Esophagus muscularis mucosa (tissue), 4 donors: ENCODE results near the gene MBP. TPM values are rescaled to one million over a fixed set of nuclear protein-coding genes. Genes with fewer than 3 reads are reported as not detected.

Source experiments
- DNase-seq: peaks from one replicate; pipeline ENCODE4 v3.0.0-alpha.2; 2017; ENCODE audit errors: extremely low spot score
- H3K27ac ChIP-seq, 4 donors: fragments of 200-600 bp; sonication (generic); replicated peaks in 1 of 4; 1 replicate in 3 of 4; 2 replicates in 1 of 4; pipeline ENCODE4 v1.5.1; 2016 to 2019; ENCODE audit warnings: mild to moderate bottlenecking in 1 of 4
- H3K27me3 ChIP-seq, 4 donors: fragments of 200-600 bp; sonication (generic); one replicate each; pipeline versions ENCODE4 v1.5.1 to v1.6.0; 2016 to 2019
- H3K36me3 ChIP-seq, 4 donors: fragments of 200-600 bp; sonication (generic); one replicate each; pipeline ENCODE4 v1.5.1; 2016 to 2019
- H3K4me1 ChIP-seq, 4 donors: fragments of 200-600 bp; sonication (generic); one replicate each; pipeline ENCODE4 v1.5.1; 2016 to 2019
- H3K4me3 ChIP-seq, 4 donors: fragments of 200-600 bp; sonication (generic); 1 replicate in 2 of 4; 2 replicates in 2 of 4; pipeline ENCODE4 v1.5.1; 2016 to 2019; ENCODE audit warnings: mild to moderate bottlenecking in 4 of 4, moderate library complexity in 1 of 4
- H3K9me3 ChIP-seq, 4 donors: fragments of 200-600 bp; sonication (generic); 1 replicate in 3 of 4; 2 replicates in 1 of 4; pipeline ENCODE4 v1.5.1; 2016 to 2019
- CTCF ChIP-seq, 3 experiments: fragments of 200-600 bp in 2 of 3; fragments of 450-650 bp in 1 of 3; sonication (generic) in 2 of 3; IDR thresholded peaks; one replicate each; pipeline ENCODE4 v1.5.1; 2017 to 2019; ENCODE audit warnings: antibody characterized with exemption in 3 of 3, mild to moderate bottlenecking in 2 of 3, moderate library complexity in 1 of 3
- EP300 ChIP-seq: sonication (generic); formaldehyde crosslinking; IDR thresholded peaks from one replicate; pipeline ENCODE4 v1.6.1; 2017; ENCODE audit warnings: antibody characterized with exemption
- POLR2A ChIP-seq: fragments of 450-650 bp; IDR thresholded peaks from one replicate; pipeline ENCODE4 v1.6.1; 2017; ENCODE audit warnings: antibody characterized with exemption, moderate library complexity, mild to moderate bottlenecking, low read depth
- POLR2AphosphoS5 ChIP-seq, 2 donors: sonication (generic); formaldehyde crosslinking; IDR thresholded peaks; one replicate each; pipeline ENCODE4 v1.6.1; 2017; ENCODE audit warnings: antibody characterized with exemption in 2 of 2
- WGBS: methylation state at CpG from one replicate; pipeline ENCODE4 v1.1.5; 2018; 5-methylcytosine and 5-hydroxymethylcytosine counted together
- intact Hi-C: fragments of 100-400 bp; cut with DNase I; formaldehyde crosslinking; loops from one replicate; pipeline ENCODE4 v1.15.1; 2023
- total RNA-seq, 4 donors: library from RNA; depleted of rRNA; stranded (reverse); fragments of >200 nt; gene quantifications; one replicate each; pipeline versions ENCODE4 v1.1.0 to v1.2.1, GENCODE V29; 2016

Gene MBP
- total RNA-seq, 4 donors from 2014 or later, result 21.9 to 31.3 (median 27.3) TPM

- WGBS, result 46% methylated on average over 15 of the region's 15 CpGs
- intact Hi-C loops, result loop anchor here (10.0 kb wide), 1 partner anchor 50 kb away; no protein-coding TSS in a partner anchor
- no peak for DNase-seq
These were observed 77.8 kb downstream of the MBP start for GRCh38 chr18:77054606-77055428.

GRCh38 chr18:77054288-77054605 is 78.3 kb downstream of the MBP start:
- WGBS, result 100% methylated on average over 1 of the region's 6 CpGs
- Histone ChIP-seq H3K9me3 (no peaks in the 10 kb centered on the region), H3K36me3 (no peaks in the 10 kb centered on the region), H3K27me3 (no peaks in the 10 kb centered on the region), H3K27ac (peak overlapping the region; percentile 55 to 73 (median 70)), H3K4me3 (no peak overlapping the region), H3K4me1 (peaks cover 38 to 73% (median 53%) of the 10 kb centered on the region in 4 donors)
- intact Hi-C loops, result loop anchor here (10.0 kb wide), 1 partner anchor 49 kb away; no protein-coding TSS in a partner anchor
- DNase-seq, result no peak
- TF ChIP-seq POLR2AphosphoS5 (IDR thresholded peaks at IDR 0.05), result no peak
- no peak for TF ChIP-seq CTCF (IDR thresholded peaks at IDR 0.05)
- no peak for TF ChIP-seq POLR2A
- TF ChIP-seq EP300, result no peak

More at GRCh38 chr18:77054606-77055428, 77.8 kb downstream of the MBP start:
- H3K36me3 ChIP-seq, result no peaks in the 10 kb centered on the region
- TF ChIP-seq POLR2AphosphoS5 (IDR thresholded peaks at IDR 0.05) (peak; percentile 4 to 8), CTCF (IDR thresholded peaks at IDR 0.05) (peak; percentile 24 to 46 (median 40)), EP300 (no peak), POLR2A (no peak)
- no peaks in the 10 kb centered on the region for H3K9me3 ChIP-seq
- H3K4me3 ChIP-seq, result no peak overlapping the region
- peaks cover 38 to 73% (median 53%) of the 10 kb centered on the region in 4 donors for H3K4me1 ChIP-seq
- H3K27me3 ChIP-seq, result no peaks in the 10 kb centered on the region
- H3K27ac ChIP-seq, result peak overlapping the region; percentile 55 to 73 (median 70)

GRCh38 chr18:77053616-77054287 is 78.8 kb downstream of the MBP start:
- no peaks in the 10 kb centered on the region for H3K9me3 ChIP-seq
- 89% methylated on average over 11 of the region's 18 CpGs for WGBS
- H3K36me3 ChIP-seq, result no peaks in the 10 kb centered on the region
- peaks cover 35 to 73% (median 53%) of the 10 kb centered on the region in 4 donors for H3K4me1 ChIP-seq
- no peaks in the 10 kb centered on the region for H3K27me3 ChIP-seq
- no peak overlapping the region for H3K4me3 ChIP-seq
- TF ChIP-seq CTCF (IDR thresholded peaks at IDR 0.05) (no peak), EP300 (no peak), POLR2AphosphoS5 (IDR thresholded peaks at IDR 0.05) (no peak), POLR2A (no peak)
- intact Hi-C loops, result loop anchor here (10.0 kb wide), 1 partner anchor 49 kb away; no protein-coding TSS in a partner anchor
- peak overlapping the region; percentile 55 to 73 (median 70) for H3K27ac ChIP-seq
- no peak for DNase-seq

- 75% methylated on average over 5 of the region's 5 CpGs for WGBS
- intact Hi-C loops, result loop anchor here (10.0 kb wide), 1 partner anchor 48 kb away; no protein-coding TSS in a partner anchor
- Histone ChIP-seq H3K9me3 (no peaks in the 10 kb centered on the region), H3K4me3 (no peak overlapping the region), H3K27me3 (no peaks in the 10 kb centered on the region), H3K27ac (peak overlapping the region; percentile 28 to 55 (median 48)), H3K4me1 (peaks cover 28 to 65% (median 53%) of the 10 kb centered on the region in 4 donors), H3K36me3 (no peaks in the 10 kb centered on the region)
- no peak for DNase-seq
- TF ChIP-seq POLR2AphosphoS5 (IDR thresholded peaks at IDR 0.05) (peak in 1 of 2 donors; percentile 13), POLR2A (no peak)
These were observed 79.6 kb downstream of the MBP start for GRCh38 chr18:77052983-77053309.
